Omental fat pad (tissue), 4 donors: ENCODE results near the gene TMEM11. TPM values are rescaled to one million over a fixed set of nuclear protein-coding genes. Genes with fewer than 3 reads are reported as not detected.

ENCODE experiments used
- ATAC-seq: fragments of 150-250 bp; one replicate; pipeline ENCODE4 v1.9.1; 2016; ENCODE audit warnings: mild to moderate bottlenecking, moderate library complexity; ENCODE audit not compliant: low FRiP score
- DNase-seq: peaks from one replicate; pipeline ENCODE4 v3.0.0-alpha.2; 2019; ENCODE audit warnings: low spot score
- total RNA-seq, 4 donors: library from RNA; depleted of rRNA; stranded (reverse); fragments of >200 nt; gene quantifications; one replicate each; pipeline ENCODE4 v1.1.0, GENCODE V29; 2016
- TF ChIP-seq, protein P1 (sequence below), 3 donors: fragments of 450-650 bp; IDR thresholded peaks; one replicate each; pipeline ENCODE4 v1.5.1; 2016 to 2017; ENCODE audit warnings: antibody characterized with exemption in 3 of 3, mild to moderate bottlenecking in 3 of 3, moderate library complexity in 2 of 3

TMEM11 gene, protein sequence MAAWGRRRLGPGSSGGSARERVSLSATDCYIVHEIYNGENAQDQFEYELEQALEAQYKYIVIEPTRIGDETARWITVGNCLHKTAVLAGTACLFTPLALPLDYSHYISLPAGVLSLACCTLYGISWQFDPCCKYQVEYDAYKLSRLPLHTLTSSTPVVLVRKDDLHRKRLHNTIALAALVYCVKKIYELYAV
- total RNA-seq: 10 to 100 TPM; 24.9 to 41.3 (median 34.0) TPM

DNA sequence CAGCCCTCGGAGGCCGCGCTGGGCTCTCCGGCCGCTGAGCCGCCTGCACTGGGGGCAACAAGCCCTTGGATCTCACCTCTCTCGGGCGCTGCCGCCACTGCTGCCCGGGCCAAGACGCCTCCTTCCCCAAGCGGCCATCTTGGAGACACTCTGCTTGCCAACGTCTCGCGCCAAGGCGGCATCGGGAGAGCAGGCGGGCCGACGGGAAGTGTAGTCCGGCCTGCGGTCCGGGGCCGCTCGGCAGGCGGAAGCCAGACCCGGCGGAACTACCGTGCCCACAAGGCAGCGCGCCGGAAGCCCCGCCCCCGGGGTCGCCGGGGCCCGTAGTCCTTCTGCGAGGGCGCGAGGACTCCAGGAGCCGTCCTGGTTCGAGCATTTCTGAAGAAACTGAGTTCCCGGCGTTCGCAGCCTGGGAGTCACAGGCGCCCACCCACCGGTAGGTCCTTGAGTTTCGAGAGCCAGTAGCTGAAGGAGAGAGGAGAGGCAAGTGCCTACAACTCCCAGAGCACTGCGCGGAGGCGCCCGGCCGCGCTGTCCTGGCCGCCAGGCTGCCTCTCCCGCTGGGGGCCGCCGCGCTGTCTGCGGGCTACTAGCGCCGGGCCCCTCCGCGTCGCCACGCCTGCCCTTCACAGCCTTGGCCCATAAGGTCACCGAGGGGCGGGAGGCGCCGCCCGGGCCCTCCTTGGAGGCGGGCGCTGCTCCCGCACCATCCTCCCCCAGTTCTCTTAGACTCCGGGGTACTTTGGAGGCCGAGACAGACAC, at the start of gene TMEM11:
Gene TMEM11, minus strand, starts transcription at position 147 of the 762 bp plus-strand sequence. Its CDS starts 9 bp downstream, at position 138.
- ATAC-seq: peak; percentile 98
- peak; percentile 71 for DNase-seq
- TF ChIP-seq, protein P1, sequence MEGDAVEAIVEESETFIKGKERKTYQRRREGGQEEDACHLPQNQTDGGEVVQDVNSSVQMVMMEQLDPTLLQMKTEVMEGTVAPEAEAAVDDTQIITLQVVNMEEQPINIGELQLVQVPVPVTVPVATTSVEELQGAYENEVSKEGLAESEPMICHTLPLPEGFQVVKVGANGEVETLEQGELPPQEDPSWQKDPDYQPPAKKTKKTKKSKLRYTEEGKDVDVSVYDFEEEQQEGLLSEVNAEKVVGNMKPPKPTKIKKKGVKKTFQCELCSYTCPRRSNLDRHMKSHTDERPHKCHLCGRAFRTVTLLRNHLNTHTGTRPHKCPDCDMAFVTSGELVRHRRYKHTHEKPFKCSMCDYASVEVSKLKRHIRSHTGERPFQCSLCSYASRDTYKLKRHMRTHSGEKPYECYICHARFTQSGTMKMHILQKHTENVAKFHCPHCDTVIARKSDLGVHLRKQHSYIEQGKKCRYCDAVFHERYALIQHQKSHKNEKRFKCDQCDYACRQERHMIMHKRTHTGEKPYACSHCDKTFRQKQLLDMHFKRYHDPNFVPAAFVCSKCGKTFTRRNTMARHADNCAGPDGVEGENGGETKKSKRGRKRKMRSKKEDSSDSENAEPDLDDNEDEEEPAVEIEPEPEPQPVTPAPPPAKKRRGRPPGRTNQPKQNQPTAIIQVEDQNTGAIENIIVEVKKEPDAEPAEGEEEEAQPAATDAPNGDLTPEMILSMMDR (IDR thresholded peaks at IDR 0.05): no peak

DNA sequence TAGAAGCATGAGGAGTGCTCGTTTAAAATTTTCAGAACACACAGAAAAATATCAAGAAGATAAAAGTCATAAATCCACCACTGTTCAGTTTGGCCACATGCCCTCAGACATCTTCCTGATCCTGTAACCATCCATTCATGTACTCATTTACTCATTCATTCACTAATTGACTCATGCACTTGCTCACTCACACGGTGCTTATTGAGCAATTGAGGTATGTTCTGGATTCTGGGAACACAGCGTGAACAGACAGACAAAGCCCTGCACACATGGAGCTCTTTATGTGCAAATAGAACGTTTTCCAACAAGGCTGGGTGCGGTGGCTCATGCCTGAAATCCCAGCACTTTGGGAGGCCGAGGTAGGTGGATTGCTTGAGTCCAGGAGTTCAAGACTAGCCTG, 49.4 kb upstream of the TMEM11 start:
- no peak for DNase-seq
- TF ChIP-seq, protein P1 (IDR thresholded peaks at IDR 0.05): no peak
- peak; percentile 88 for ATAC-seq

DNA sequence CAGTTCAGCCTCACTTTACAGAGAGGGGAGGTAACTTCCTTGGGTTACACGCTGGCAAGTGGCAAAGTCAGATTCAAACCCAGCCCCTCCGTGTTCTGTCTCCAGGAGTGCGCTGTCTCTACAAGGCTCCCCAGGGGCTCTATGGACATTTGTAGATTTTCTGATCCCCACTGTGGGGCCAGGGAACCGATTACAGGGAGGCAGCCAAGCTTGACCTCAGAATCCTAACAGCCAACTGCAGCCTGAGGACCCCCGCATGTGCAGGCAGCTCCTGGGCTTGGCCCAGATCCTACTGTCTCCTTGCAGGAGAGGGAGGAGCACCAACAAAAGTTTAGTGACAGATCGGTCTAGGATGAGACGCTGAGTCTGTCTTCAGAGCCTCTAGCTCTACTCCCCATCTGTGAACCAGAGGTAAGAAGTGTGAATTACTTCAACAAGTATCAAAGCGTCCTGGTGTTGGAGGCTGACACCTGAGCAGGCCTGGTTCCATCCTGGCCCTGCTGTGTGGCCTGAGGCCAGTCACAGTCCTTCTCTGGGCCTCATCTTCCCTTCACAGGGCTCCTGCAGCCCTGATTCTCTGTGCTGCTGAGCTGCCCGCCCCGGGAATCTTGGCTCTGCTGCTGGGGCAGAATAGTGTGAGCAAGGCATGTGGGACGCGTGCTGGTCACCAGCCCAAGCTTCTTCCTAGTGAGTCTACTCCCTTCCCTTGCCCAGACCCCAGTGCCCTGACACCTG, 48.5 kb upstream of the TMEM11 start:
- no peak for ATAC-seq
- DNase-seq: no peak
- TF ChIP-seq, protein P1 (IDR thresholded peaks at IDR 0.05): no peak

DNA sequence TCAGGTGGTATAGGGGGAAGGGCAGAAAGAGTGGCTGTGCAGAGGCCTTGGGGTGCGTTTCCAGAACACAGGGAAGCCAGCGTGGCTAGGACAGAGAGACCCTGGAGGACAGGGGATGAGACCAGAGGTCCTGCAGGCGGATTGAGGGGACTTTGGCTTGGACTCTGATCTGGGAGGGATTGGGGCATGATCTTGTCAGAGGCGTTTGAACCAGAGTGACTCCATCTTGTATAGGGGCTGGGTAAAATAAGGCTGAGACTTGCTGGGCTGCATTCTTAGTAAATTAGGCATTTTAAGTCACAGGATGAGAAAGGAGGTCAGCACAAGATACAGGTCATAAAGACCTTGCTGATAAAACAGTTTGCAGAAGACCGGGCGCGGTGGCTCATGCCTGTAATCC, 44.6 kb upstream of the TMEM11 start:
- ATAC-seq: no peak
- TF ChIP-seq, protein P1 (IDR thresholded peaks at IDR 0.05): no peak
- no peak for DNase-seq

DNA sequence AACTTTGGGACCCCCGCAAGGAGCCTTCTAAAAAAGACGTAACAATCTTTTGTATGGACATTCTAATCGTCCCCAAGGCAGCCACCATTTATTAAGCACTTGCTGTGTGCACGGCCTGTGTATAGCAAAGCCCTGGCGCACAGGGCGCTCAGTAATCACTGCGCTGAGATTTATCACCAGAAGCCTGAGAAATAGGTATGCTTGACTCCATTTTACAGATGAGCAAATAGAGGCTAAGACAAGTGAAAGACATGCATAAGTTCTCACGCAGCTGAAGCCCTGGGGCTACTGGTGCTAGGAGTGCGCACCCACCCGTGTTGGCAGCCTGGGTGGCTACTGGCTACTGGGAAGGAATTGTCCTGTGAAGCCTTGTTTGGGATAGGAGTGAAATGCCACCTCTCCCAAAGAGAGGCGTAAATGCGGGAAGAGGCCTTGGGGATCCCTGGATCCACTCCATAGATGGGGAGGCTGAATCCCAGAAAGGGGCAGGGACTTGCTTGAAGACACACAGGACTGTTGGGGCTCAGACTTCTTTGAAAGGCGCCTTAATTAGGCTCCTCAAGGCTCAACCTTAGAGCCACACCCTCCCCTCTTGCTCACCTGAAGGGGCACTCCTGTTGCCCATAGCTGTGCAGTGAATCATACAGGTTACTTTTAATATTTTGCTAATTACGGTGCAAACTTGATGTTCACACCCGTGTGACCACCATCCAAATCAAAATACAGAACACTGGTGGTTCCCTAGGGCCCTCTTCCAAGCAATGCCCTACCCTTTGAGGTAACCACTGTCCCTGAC, 39.9 kb upstream of the TMEM11 start:
- TF ChIP-seq, protein P1 (IDR thresholded peaks at IDR 0.05): no peak
- DNase-seq: no peak
- no peak for ATAC-seq

DNA sequence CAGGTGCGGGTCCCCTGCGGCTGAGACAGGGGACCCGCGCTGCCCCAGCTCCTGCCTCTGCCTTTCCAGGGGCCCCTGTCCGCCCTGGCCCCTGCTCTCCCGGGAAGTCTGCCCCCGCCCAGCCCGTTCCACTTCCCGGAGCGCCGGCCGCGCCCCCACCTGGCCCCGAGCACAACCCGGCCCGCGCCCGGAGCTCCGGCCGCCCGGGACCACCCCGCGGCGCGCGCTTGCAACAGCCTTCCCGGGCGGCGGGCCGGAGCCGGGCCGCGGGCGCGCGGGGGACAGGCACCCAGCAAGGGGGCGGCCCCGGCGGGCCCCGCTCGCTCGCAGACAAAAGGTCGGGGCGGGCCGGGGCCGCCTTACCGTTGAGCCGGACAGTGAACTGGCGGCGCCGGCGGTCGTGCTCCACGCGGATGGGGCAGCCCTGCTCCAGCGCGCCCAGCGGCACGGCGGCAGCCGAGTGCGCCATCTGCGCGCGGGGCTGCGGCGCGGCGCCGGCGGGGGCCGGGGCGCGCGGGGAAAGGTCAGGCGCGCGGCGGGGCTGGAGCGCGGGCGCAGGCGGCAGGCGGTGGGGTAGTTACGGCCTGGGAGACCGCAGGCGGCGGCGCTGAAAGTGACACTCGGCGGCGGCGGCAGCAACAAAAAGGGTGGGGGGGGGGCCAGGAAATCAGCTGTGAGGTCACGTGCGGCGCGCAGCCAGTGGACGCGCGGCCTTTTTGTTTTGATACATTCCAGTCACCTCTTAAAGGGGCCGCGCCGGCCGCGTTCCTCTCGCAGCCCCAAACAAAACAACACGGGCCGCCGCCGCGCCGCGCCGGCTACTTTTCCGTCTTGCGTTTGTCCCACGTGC, 39.1 kb upstream of the TMEM11 start, which contains the start of gene NATD1:
Gene NATD1, minus strand, starts transcription at position 615 of the 850 bp plus-strand sequence. Its CDS starts 146 bp downstream, at position 469.
- DNase-seq: peak; percentile 83
- TF ChIP-seq, protein P1 (IDR thresholded peaks at IDR 0.05): no peak
- peak; percentile 67 for ATAC-seq
